Measurements from ENCODE around the gene TMPRSS6.

DNA sequence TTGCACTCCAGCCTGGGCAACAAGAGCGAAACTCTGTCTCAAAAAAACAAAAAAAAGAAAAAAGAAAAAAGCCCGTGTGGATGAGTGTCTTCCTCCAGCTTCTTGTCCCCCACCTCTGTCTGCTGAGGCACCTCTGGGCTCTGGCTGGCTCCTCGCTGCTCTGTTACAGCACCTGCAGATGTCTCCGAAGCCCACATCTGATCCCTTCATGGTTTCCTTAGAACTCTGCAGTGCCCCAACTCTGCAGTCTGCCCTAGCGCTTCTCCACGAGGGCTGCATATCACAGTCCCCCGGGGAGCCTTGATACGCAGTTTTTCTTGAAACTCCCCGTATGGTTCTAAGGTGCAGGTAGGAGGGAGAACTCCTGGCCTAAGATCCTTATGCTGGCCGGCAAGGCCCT lies 42.1 kb downstream of the TMPRSS6 start:
- no peak for TF ChIP-seq CTCF (conservative IDR thresholded peaks at IDR 0.05 in 1 of 2, IDR thresholded peaks at IDR 0.05 in 1 of 2; ENCODE audit: extremely low read depth in 1 of 2, insufficient read depth in 1 of 2, low read depth in 1 of 2, low read length in 2 of 2)
- TF ChIP-seq EZH2 (IDR thresholded peaks at IDR 0.05; ENCODE audit: borderline replicate concordance, low read length) = no peak

Data from mammary epithelial cell (primary cell).